Muscle layer of duodenum (tissue), 2 donors: Measurements from ENCODE around the gene HLA-DQB1.
"Not testable (repeated sequence)": the region's sequence is repeated elsewhere in the genome, so short reads cannot be mapped to it uniquely, and the experiment has no call there.

Experiments used
- H3K27ac ChIP-seq: one replicate; pipeline ENCODE4 v1.7.0; 2013; ENCODE audit warnings: mild to moderate bottlenecking, low read length
- H3K27me3 ChIP-seq: one replicate; pipeline ENCODE4 v1.7.0; 2013; ENCODE audit warnings: low read depth, mild to moderate bottlenecking, control low read depth, low read length
- H3K36me3 ChIP-seq, 2 donors: one replicate each; pipeline ENCODE4 v1.7.0; 2013; ENCODE audit warnings: low read length in 2 of 2, control low read depth in 1 of 2, mild to moderate bottlenecking in 1 of 2; ENCODE audit not compliant: insufficient read depth in 2 of 2, control insufficient read depth in 1 of 2
- H3K4me1 ChIP-seq, 2 donors: one replicate each; pipeline ENCODE4 v1.7.0; 2013; ENCODE audit warnings: low read length in 2 of 2, mild to moderate bottlenecking in 2 of 2, control low read depth in 1 of 2, moderate library complexity in 1 of 2; ENCODE audit not compliant: insufficient read depth in 2 of 2, control insufficient read depth in 1 of 2
- H3K4me3 ChIP-seq, 2 donors: one replicate each; pipeline ENCODE4 v1.7.0; 2013; ENCODE audit warnings: low read length in 2 of 2, low read depth in 1 of 2, mild to moderate bottlenecking in 1 of 2
- H3K9me3 ChIP-seq, 2 donors: one replicate each; pipeline ENCODE4 v1.7.0; 2013; ENCODE audit warnings: low read length in 2 of 2, control low read depth in 1 of 2, mild to moderate bottlenecking in 1 of 2; ENCODE audit not compliant: control insufficient read depth in 1 of 2
- donor health status: healthy.

HLA-DQB1 gene

GRCh38 chr6:32639440-32640394 lies 26.7 kb downstream of the HLA-DQB1 start:
- H3K27ac ChIP-seq, result no peak overlapping the region
- no peak overlapping the region for H3K4me3 ChIP-seq
- no peaks in the 10 kb centered on the region for H3K9me3 ChIP-seq
- H3K4me1 ChIP-seq, result no peaks in the 10 kb centered on the region
- H3K36me3 ChIP-seq, result no peaks in the 10 kb centered on the region
- H3K27me3 ChIP-seq, result peaks cover 4% of the 10 kb centered on the region

GRCh38 chr6:32638532-32639219 lies 27.8 kb downstream of the HLA-DQB1 start:
- H3K9me3 ChIP-seq, result no peaks in the 10 kb centered on the region
- H3K27ac ChIP-seq, result no peak overlapping the region
- peaks cover 4% of the 10 kb centered on the region for H3K27me3 ChIP-seq
- no peak overlapping the region for H3K4me3 ChIP-seq
- no peaks in the 10 kb centered on the region for H3K36me3 ChIP-seq
- no peaks in the 10 kb centered on the region for H3K4me1 ChIP-seq

- Histone ChIP-seq H3K9me3 (no peaks in the 10 kb centered on the region), H3K4me3 (peak overlapping the region in 1 of 2 donors; percentile 19), H3K27me3 (peaks cover 4% of the 10 kb centered on the region), H3K36me3 (no peaks in the 10 kb centered on the region), H3K27ac (no peak overlapping the region), H3K4me1 (no peaks in the 10 kb centered on the region)
These were observed 28.6 kb downstream of the HLA-DQB1 start for GRCh38 chr6:32637883-32638282.

GRCh38 chr6:32637219-32637880 lies 29.1 kb downstream of the HLA-DQB1 start, which contains the start of gene HLA-DQA1:
TSS of gene HLA-DQA1 (plus strand) at chr6:32637406. CDS start at chr6:32637459, 53 bp downstream.
- H3K27ac ChIP-seq, result peak within 1 kb of the TSS; percentile 29
- H3K36me3 ChIP-seq, result no peaks in the 10 kb centered on the region

GRCh38 chr6:32635526-32636123 lies 30.8 kb downstream of the HLA-DQB1 start:
- Histone ChIP-seq H3K27ac (no peak overlapping the region), H3K4me3 (no peak overlapping the region), H3K27me3 (peaks cover 4% of the 10 kb centered on the region), H3K36me3 (no peaks in the 10 kb centered on the region), H3K9me3 (no peaks in the 10 kb centered on the region), H3K4me1 (no peaks in the 10 kb centered on the region)

More at GRCh38 chr6:32637219-32637880, 29.1 kb downstream of the HLA-DQB1 start, which contains the start of gene HLA-DQA1:
- no peaks in the 10 kb centered on the region for H3K4me1 ChIP-seq
- H3K9me3 ChIP-seq, result no peaks in the 10 kb centered on the region
- peaks cover 4% of the 10 kb centered on the region for H3K27me3 ChIP-seq
- H3K4me3 ChIP-seq, result peak within 1 kb of the TSS in 1 of 2 donors; percentile 19

GRCh38 chr6:32629793-32630192 lies 36.7 kb downstream of the HLA-DQB1 start:
- not testable (repeated sequence) for H3K9me3 ChIP-seq, H3K27ac ChIP-seq, H3K27me3 ChIP-seq, H3K4me1 ChIP-seq, H3K4me3 ChIP-seq, H3K36me3 ChIP-seq

- no peaks in the 10 kb centered on the region for H3K9me3 ChIP-seq
- no peaks in the 10 kb centered on the region for H3K36me3 ChIP-seq
- no peak overlapping the region for H3K27ac ChIP-seq
- H3K27me3 ChIP-seq, result no peaks in the 10 kb centered on the region
- H3K4me1 ChIP-seq, result no peaks in the 10 kb centered on the region
- H3K4me3 ChIP-seq, result no peak overlapping the region
These were observed 38.6 kb downstream of the HLA-DQB1 start for GRCh38 chr6:32627831-32628230.

GRCh38 chr6:32627249-32627648 lies 39.2 kb downstream of the HLA-DQB1 start:
- H3K36me3 ChIP-seq, result no peaks in the 10 kb centered on the region
- no peak overlapping the region for H3K27ac ChIP-seq
- no peaks in the 10 kb centered on the region for H3K4me1 ChIP-seq
- no peak overlapping the region for H3K4me3 ChIP-seq
- H3K9me3 ChIP-seq, result no peaks in the 10 kb centered on the region
- no peaks in the 10 kb centered on the region for H3K27me3 ChIP-seq

- no peaks in the 10 kb centered on the region for H3K36me3 ChIP-seq
- H3K4me3 ChIP-seq, result no peak overlapping the region
- no peaks in the 10 kb centered on the region for H3K27me3 ChIP-seq
- H3K27ac ChIP-seq, result no peak overlapping the region
- H3K9me3 ChIP-seq, result no peaks in the 10 kb centered on the region
- H3K4me1 ChIP-seq, result no peaks in the 10 kb centered on the region
These were observed 41.3 kb downstream of the HLA-DQB1 start for GRCh38 chr6:32625137-32625536.

- Histone ChIP-seq H3K4me1 (no peaks in the 10 kb centered on the region), H3K4me3 (no peak overlapping the region), H3K27me3 (no peaks in the 10 kb centered on the region), H3K9me3 (no peaks in the 10 kb centered on the region), H3K36me3 (no peaks in the 10 kb centered on the region), H3K27ac (no peak overlapping the region)
These were observed 41.9 kb downstream of the HLA-DQB1 start for GRCh38 chr6:32624565-32624964.

- Histone ChIP-seq H3K4me3 (no peak overlapping the region), H3K27ac (no peak overlapping the region), H3K27me3 (no peaks in the 10 kb centered on the region), H3K36me3 (no peaks in the 10 kb centered on the region), H3K4me1 (no peaks in the 10 kb centered on the region), H3K9me3 (no peaks in the 10 kb centered on the region)
These were observed 42.8 kb downstream of the HLA-DQB1 start for GRCh38 chr6:32623693-32624092.
